ENCODE results near the gene ANKS1A.

DNA sequence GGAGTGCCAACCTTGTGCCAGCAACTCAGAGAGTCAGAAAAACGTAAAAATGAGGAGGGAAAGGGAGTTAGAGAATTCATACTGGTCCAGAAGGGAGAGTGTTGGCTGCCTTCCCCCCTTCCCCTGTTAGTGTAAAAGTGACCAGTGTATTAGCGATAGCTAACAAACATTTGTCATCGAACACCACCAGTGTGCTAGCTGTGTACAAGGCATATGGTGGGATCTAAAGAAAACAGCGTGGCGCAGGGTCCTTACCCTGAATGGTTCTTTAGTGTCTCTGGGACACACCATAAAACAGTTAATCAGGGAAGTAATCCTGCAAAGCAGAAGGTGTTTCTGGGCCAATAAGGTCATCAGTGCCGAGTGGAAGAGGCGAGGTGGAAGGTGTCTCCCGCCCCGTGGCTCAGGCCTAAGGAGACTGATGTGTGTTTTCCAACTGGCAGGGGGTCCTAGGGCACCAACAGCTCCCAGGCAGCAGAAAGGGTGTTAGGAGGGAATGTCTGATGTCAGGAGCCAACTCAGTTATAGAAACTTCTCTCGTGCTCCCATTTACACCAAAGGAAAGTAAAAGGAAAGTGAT is 160.2 kb downstream of the ANKS1A start:
- TF ChIP-seq, protein P1, sequence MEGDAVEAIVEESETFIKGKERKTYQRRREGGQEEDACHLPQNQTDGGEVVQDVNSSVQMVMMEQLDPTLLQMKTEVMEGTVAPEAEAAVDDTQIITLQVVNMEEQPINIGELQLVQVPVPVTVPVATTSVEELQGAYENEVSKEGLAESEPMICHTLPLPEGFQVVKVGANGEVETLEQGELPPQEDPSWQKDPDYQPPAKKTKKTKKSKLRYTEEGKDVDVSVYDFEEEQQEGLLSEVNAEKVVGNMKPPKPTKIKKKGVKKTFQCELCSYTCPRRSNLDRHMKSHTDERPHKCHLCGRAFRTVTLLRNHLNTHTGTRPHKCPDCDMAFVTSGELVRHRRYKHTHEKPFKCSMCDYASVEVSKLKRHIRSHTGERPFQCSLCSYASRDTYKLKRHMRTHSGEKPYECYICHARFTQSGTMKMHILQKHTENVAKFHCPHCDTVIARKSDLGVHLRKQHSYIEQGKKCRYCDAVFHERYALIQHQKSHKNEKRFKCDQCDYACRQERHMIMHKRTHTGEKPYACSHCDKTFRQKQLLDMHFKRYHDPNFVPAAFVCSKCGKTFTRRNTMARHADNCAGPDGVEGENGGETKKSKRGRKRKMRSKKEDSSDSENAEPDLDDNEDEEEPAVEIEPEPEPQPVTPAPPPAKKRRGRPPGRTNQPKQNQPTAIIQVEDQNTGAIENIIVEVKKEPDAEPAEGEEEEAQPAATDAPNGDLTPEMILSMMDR (IDR thresholded peaks at IDR 0.05; ENCODE audit: low read depth, low read length, poor library complexity, severe bottlenecking) = no peak
- no peak for TF ChIP-seq EZH2phosphoT487 (IDR thresholded peaks at IDR 0.05; ENCODE audit: borderline replicate concordance, low read length)
